Measurements from ENCODE around the gene EVL.

DNA sequence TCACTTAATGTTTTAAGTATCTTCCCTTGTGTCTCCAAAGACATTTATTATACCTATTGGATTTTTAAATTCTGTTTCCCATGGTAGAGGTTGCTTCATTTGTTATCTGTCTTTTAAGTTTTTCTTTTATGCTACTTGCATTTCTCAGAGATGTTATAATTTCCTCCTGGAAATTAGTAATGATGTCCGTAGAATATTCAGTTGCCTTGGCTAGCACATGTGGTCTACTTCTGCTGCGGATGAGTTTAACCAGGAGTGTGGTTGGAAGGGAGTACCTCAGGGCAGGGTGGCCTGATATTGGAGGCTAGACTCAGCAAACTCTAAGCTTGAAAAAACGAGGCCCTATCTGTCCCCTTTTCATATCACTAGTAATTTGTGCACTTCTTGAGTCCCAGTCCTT is 8.8 kb upstream of the EVL start:
- TF ChIP-seq, protein P1, sequence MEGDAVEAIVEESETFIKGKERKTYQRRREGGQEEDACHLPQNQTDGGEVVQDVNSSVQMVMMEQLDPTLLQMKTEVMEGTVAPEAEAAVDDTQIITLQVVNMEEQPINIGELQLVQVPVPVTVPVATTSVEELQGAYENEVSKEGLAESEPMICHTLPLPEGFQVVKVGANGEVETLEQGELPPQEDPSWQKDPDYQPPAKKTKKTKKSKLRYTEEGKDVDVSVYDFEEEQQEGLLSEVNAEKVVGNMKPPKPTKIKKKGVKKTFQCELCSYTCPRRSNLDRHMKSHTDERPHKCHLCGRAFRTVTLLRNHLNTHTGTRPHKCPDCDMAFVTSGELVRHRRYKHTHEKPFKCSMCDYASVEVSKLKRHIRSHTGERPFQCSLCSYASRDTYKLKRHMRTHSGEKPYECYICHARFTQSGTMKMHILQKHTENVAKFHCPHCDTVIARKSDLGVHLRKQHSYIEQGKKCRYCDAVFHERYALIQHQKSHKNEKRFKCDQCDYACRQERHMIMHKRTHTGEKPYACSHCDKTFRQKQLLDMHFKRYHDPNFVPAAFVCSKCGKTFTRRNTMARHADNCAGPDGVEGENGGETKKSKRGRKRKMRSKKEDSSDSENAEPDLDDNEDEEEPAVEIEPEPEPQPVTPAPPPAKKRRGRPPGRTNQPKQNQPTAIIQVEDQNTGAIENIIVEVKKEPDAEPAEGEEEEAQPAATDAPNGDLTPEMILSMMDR (conservative IDR thresholded peaks at IDR 0.05; ENCODE audit: low read length), result no peak
- no peak for TF ChIP-seq EZH2phosphoT487 (IDR thresholded peaks at IDR 0.05; ENCODE audit: borderline replicate concordance)

Data from Loucy (cell line).